ENCODE data around the gene PSTPIP1.

DNA sequence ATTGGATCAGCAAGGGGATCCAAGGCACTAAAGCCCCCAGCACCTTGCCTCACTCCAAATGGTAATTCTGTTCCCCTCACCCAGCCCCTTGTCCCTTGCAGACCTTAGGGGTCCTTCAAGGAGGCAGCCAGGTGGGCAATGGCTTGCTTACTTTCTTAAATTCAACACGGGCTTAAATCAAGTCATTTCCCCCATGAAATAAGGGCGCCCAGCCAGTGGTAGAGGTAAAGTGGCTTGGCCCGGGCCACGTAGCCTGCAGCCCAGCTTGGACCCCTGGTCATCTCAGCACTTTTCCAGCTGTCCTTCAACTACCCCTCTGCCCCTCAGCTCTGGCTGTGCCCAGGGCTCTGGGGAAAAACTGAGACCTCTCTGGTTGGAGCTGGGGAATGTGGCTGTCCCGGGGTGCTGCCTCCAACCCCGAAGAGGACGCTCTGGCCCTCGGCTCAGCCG lies 1.2 kb downstream of the PSTPIP1 start:
- TF ChIP-seq, protein P1, sequence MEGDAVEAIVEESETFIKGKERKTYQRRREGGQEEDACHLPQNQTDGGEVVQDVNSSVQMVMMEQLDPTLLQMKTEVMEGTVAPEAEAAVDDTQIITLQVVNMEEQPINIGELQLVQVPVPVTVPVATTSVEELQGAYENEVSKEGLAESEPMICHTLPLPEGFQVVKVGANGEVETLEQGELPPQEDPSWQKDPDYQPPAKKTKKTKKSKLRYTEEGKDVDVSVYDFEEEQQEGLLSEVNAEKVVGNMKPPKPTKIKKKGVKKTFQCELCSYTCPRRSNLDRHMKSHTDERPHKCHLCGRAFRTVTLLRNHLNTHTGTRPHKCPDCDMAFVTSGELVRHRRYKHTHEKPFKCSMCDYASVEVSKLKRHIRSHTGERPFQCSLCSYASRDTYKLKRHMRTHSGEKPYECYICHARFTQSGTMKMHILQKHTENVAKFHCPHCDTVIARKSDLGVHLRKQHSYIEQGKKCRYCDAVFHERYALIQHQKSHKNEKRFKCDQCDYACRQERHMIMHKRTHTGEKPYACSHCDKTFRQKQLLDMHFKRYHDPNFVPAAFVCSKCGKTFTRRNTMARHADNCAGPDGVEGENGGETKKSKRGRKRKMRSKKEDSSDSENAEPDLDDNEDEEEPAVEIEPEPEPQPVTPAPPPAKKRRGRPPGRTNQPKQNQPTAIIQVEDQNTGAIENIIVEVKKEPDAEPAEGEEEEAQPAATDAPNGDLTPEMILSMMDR (IDR thresholded peaks at IDR 0.05; ENCODE audit: poor library complexity) = no peak
- TF ChIP-seq EZH2 (IDR thresholded peaks at IDR 0.05; ENCODE audit: borderline replicate concordance) = no peak
- no peak for TF ChIP-seq EZH2phosphoT487 (IDR thresholded peaks at IDR 0.05; ENCODE audit: low read depth, severe bottlenecking, unreplicated experiment)
